ENCODE measurements around the gene C10orf88.

GRCh38 chr10:122957474-122957873, 3.4 kb upstream of the C10orf88 start:
- TF ChIP-seq, protein P1, sequence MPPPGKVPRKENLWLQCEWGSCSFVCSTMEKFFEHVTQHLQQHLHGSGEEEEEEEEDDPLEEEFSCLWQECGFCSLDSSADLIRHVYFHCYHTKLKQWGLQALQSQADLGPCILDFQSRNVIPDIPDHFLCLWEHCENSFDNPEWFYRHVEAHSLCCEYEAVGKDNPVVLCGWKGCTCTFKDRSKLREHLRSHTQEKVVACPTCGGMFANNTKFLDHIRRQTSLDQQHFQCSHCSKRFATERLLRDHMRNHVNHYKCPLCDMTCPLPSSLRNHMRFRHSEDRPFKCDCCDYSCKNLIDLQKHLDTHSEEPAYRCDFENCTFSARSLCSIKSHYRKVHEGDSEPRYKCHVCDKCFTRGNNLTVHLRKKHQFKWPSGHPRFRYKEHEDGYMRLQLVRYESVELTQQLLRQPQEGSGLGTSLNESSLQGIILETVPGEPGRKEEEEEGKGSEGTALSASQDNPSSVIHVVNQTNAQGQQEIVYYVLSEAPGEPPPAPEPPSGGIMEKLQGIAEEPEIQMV (CRISPR knock-in tag; IDR thresholded peaks at IDR 0.05; ENCODE audit: low read depth), result no peak
- TF ChIP-seq EP300 (IDR thresholded peaks at IDR 0.05; ENCODE audit: low read depth in 2 of 2, low read length in 2 of 2), result no peak
- TF ChIP-seq EP300 (CRISPR knock-in tag; IDR thresholded peaks at IDR 0.05; ENCODE audit: borderline replicate concordance), result no peak
- no peak for TF ChIP-seq EZH2 (conservative IDR thresholded peaks at IDR 0.05; ENCODE audit: low read depth, low read length)
- TF ChIP-seq, protein P2, sequence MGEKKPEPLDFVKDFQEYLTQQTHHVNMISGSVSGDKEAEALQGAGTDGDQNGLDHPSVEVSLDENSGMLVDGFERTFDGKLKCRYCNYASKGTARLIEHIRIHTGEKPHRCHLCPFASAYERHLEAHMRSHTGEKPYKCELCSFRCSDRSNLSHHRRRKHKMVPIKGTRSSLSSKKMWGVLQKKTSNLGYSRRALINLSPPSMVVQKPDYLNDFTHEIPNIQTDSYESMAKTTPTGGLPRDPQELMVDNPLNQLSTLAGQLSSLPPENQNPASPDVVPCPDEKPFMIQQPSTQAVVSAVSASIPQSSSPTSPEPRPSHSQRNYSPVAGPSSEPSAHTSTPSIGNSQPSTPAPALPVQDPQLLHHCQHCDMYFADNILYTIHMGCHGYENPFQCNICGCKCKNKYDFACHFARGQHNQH (CRISPR knock-in tag; IDR thresholded peaks at IDR 0.05), result no peak

All from HepG2 (cell line).